WERI-Rb-1 (cell line): ENCODE data around the gene MYOF.

ENCODE experiments used
- DNase-seq: peaks from one replicate; pipeline ENCODE4 v3.0.0-alpha.2; 2020
- H3K27ac ChIP-seq: fragments of 250-450 bp; sonication (Bioruptor Pico); 2 replicates; pipeline ENCODE4 v1.5.1; 2020; ENCODE audit warnings: mild to moderate bottlenecking, moderate library complexity
- H3K27me3 ChIP-seq: fragments of 250-450 bp; sonication (Bioruptor Pico); 2 replicates; pipeline ENCODE4 v1.5.1; 2021; ENCODE audit warnings: mild to moderate bottlenecking, low read depth, moderate library complexity; ENCODE audit not compliant: insufficient read depth, severe bottlenecking
- H3K36me3 ChIP-seq: fragments of 250-450 bp; sonication (Bioruptor Pico); 2 replicates; pipeline ENCODE4 v1.5.1; 2020; ENCODE audit warnings: mild to moderate bottlenecking, moderate library complexity
- H3K4me3 ChIP-seq: 2 replicates; pipeline ENCODE4 v1.5.1; 2011; ENCODE audit warnings: low read depth, mild to moderate bottlenecking, control low read depth, low read length
- H3K9me3 ChIP-seq: fragments of 250-450 bp; sonication (Bioruptor Pico); 2 replicates; pipeline ENCODE4 v1.5.1; 2021; ENCODE audit warnings: mild to moderate bottlenecking, moderate library complexity; ENCODE audit not compliant: severe bottlenecking
- CTCF ChIP-seq: IDR thresholded peaks from 2 replicates; pipeline ENCODE4 v1.5.1; 2011; ENCODE audit warnings: low read depth, mild to moderate bottlenecking, control low read depth, inconsistent platforms, low read length

The MYOF gene

GRCh38 chr10:93406364-93407145 is 75.6 kb downstream of the MYOF start:
- Histone ChIP-seq H3K9me3 (no peaks in the 10 kb centered on the region), H3K27me3 (no peaks in the 10 kb centered on the region), H3K36me3 (no peaks in the 10 kb centered on the region), H3K27ac (no peak overlapping the region), H3K4me3 (no peak overlapping the region)
- TF ChIP-seq CTCF, result no peak
- no peak for DNase-seq

GRCh38 chr10:93404048-93404354 is 78.1 kb downstream of the MYOF start:
- DNase-seq, result no peak
- TF ChIP-seq CTCF, result no peak
- H3K27ac ChIP-seq, result no peak overlapping the region
- H3K27me3 ChIP-seq, result no peaks in the 10 kb centered on the region
- H3K9me3 ChIP-seq, result no peaks in the 10 kb centered on the region
- H3K36me3 ChIP-seq, result no peaks in the 10 kb centered on the region
- H3K4me3 ChIP-seq, result no peak overlapping the region

- H3K36me3 ChIP-seq, result no peaks in the 10 kb centered on the region
- H3K27ac ChIP-seq, result no peak overlapping the region
Measured at GRCh38 chr10:93403152-93404047, 78.7 kb downstream of the MYOF start.

GRCh38 chr10:93402192-93402591 is 79.9 kb downstream of the MYOF start:
- no peak overlapping the region for H3K4me3 ChIP-seq
- H3K27ac ChIP-seq, result no peak overlapping the region
- TF ChIP-seq CTCF, result no peak
- H3K9me3 ChIP-seq, result no peaks in the 10 kb centered on the region
- H3K27me3 ChIP-seq, result no peaks in the 10 kb centered on the region
- DNase-seq, result no peak
- H3K36me3 ChIP-seq, result no peaks in the 10 kb centered on the region

More at GRCh38 chr10:93403152-93404047, 78.7 kb downstream of the MYOF start:
- Histone ChIP-seq H3K9me3 (no peaks in the 10 kb centered on the region), H3K27me3 (no peaks in the 10 kb centered on the region), H3K4me3 (no peak overlapping the region)
- DNase-seq, result no peak
- no peak for TF ChIP-seq CTCF

- Histone ChIP-seq H3K9me3 (no peaks in the 10 kb centered on the region), H3K36me3 (no peaks in the 10 kb centered on the region), H3K27ac (no peak overlapping the region), H3K4me3 (no peak overlapping the region), H3K27me3 (no peaks in the 10 kb centered on the region)
- DNase-seq, result no peak
- no peak for TF ChIP-seq CTCF
Measured at GRCh38 chr10:93398528-93398927, 83.6 kb downstream of the MYOF start.
